Subcutaneous abdominal adipose tissue (tissue), 5 donors: ENCODE measurements around the gene SRGAP2B.
"Not testable (repeated sequence)": the region's sequence is repeated elsewhere in the genome, so short reads cannot be mapped to it uniquely, and the experiment has no call there.

Experiments used
- H3K27ac ChIP-seq: one replicate; pipeline ENCODE4 v1.7.0; 2013; ENCODE audit warnings: low read depth, mild to moderate bottlenecking, inconsistent platforms, low read length, moderate library complexity
- H3K27me3 ChIP-seq, 5 donors: one replicate each; pipeline ENCODE4 v1.7.0; 2013; ENCODE audit warnings: low read length in 5 of 5, inconsistent platforms in 1 of 5; ENCODE audit not compliant: control insufficient read depth in 5 of 5, insufficient read depth in 4 of 5
- H3K36me3 ChIP-seq, 5 donors: one replicate each; pipeline ENCODE4 v1.7.0; 2013; ENCODE audit warnings: low read length in 5 of 5; ENCODE audit not compliant: control insufficient read depth in 5 of 5, insufficient read depth in 5 of 5
- H3K4me1 ChIP-seq, 5 donors: one replicate each; pipeline ENCODE4 v1.7.0; 2013; ENCODE audit warnings: low read length in 5 of 5, mild to moderate bottlenecking in 3 of 5, moderate library complexity in 1 of 5; ENCODE audit not compliant: control insufficient read depth in 5 of 5, insufficient read depth in 5 of 5
- H3K4me3 ChIP-seq, 5 donors: one replicate each; pipeline ENCODE4 v1.7.0; 2013; ENCODE audit warnings: low read length in 5 of 5, low read depth in 1 of 5
- H3K9ac ChIP-seq, 5 donors: one replicate each; pipeline ENCODE4 v1.7.0; 2013; ENCODE audit warnings: low read length in 5 of 5, mild to moderate bottlenecking in 4 of 5, moderate library complexity in 3 of 5
- H3K9me3 ChIP-seq, 5 donors: one replicate each; pipeline ENCODE4 v1.7.0; 2013; ENCODE audit warnings: low read length in 5 of 5; ENCODE audit not compliant: control insufficient read depth in 5 of 5
- donor health status: healthy.
- donor health status: healthy.
- donor health status: healthy.
- donor health status: healthy.
- donor health status: healthy.

Gene SRGAP2B

GRCh38 chr1:145082483-145083255, 12.5 kb downstream of the SRGAP2B start:
- not testable (repeated sequence) for H3K9ac ChIP-seq, H3K27ac ChIP-seq, H3K4me3 ChIP-seq, H3K36me3 ChIP-seq, H3K27me3 ChIP-seq, H3K9me3 ChIP-seq, H3K4me1 ChIP-seq

GRCh38 chr1:145080193-145080592, 14.9 kb downstream of the SRGAP2B start:
- not testable (repeated sequence) for H3K27ac ChIP-seq, H3K27me3 ChIP-seq, H3K9me3 ChIP-seq, H3K4me3 ChIP-seq, H3K36me3 ChIP-seq, H3K4me1 ChIP-seq, H3K9ac ChIP-seq

- not testable (repeated sequence) for H3K36me3 ChIP-seq, H3K9ac ChIP-seq, H3K27ac ChIP-seq, H3K4me1 ChIP-seq, H3K9me3 ChIP-seq, H3K27me3 ChIP-seq, H3K4me3 ChIP-seq
Measured at GRCh38 chr1:145079737-145080136, 15.4 kb downstream of the SRGAP2B start.

- not testable (repeated sequence) for H3K9ac ChIP-seq, H3K36me3 ChIP-seq, H3K9me3 ChIP-seq, H3K27me3 ChIP-seq, H3K4me3 ChIP-seq, H3K4me1 ChIP-seq, H3K27ac ChIP-seq
Measured at GRCh38 chr1:145078787-145079370, 16.2 kb downstream of the SRGAP2B start.

- H3K9ac ChIP-seq, H3K36me3 ChIP-seq, H3K9me3 ChIP-seq, H3K4me1 ChIP-seq, H3K4me3 ChIP-seq, H3K27me3 ChIP-seq, H3K27ac ChIP-seq: not testable (repeated sequence)
Measured at GRCh38 chr1:145077872-145078786, 17.0 kb downstream of the SRGAP2B start.

GRCh38 chr1:145076877-145077276, 18.3 kb downstream of the SRGAP2B start:
- not testable (repeated sequence) for H3K4me1 ChIP-seq, H3K4me3 ChIP-seq, H3K27ac ChIP-seq, H3K9me3 ChIP-seq, H3K36me3 ChIP-seq, H3K9ac ChIP-seq, H3K27me3 ChIP-seq

GRCh38 chr1:145074021-145074559, 21.0 kb downstream of the SRGAP2B start:
- H3K36me3 ChIP-seq, H3K9ac ChIP-seq: not testable (repeated sequence)

GRCh38 chr1:145071569-145071968, 23.6 kb downstream of the SRGAP2B start:
- H3K36me3 ChIP-seq, H3K27ac ChIP-seq, H3K27me3 ChIP-seq, H3K9ac ChIP-seq, H3K4me3 ChIP-seq, H3K4me1 ChIP-seq, H3K9me3 ChIP-seq: not testable (repeated sequence)

More at GRCh38 chr1:145074021-145074559, 21.0 kb downstream of the SRGAP2B start:
- not testable (repeated sequence) for H3K27me3 ChIP-seq, H3K4me1 ChIP-seq, H3K27ac ChIP-seq, H3K9me3 ChIP-seq, H3K4me3 ChIP-seq

GRCh38 chr1:145066486-145066885, 28.6 kb downstream of the SRGAP2B start:
- H3K4me3 ChIP-seq, H3K27ac ChIP-seq: not testable (repeated sequence)

More at GRCh38 chr1:145066486-145066885, 28.6 kb downstream of the SRGAP2B start:
- not testable (repeated sequence) for H3K4me1 ChIP-seq, H3K9ac ChIP-seq, H3K27me3 ChIP-seq, H3K9me3 ChIP-seq, H3K36me3 ChIP-seq
